CD14-positive monocyte (primary cell): ENCODE data around the gene NCOA7. TPM values are rescaled to one million over a fixed set of nuclear protein-coding genes. Genes with fewer than 3 reads are reported as not detected.
A peak's percentile ranks its signal among the peaks of the same experiment; 100 is the strongest.
"Not testable (repeated sequence)": the region's sequence is repeated elsewhere in the genome, so short reads cannot be mapped to it uniquely, and the experiment has no call there.

Experiments used
- DNase-seq, 3 donors: peaks; one replicate each; pipeline ENCODE4 v3.0.0-alpha.2; 2011 to 2022
- H2AFZ ChIP-seq: 2 replicates; pipeline ENCODE4 v1.6.0; 2012; ENCODE audit warnings: mild to moderate bottlenecking, low read depth, low read length, inconsistent platforms; ENCODE audit not compliant: insufficient read depth, poor library complexity, severe bottlenecking
- H3K27ac ChIP-seq, 2 donors: 1 replicate in 1 of 2; 2 replicates in 1 of 2; pipeline ENCODE4 v1.5.1; 2012 to 2013; ENCODE audit warnings: low read length in 2 of 2, control low read depth in 1 of 2, inconsistent platforms in 1 of 2, low read depth in 1 of 2, mild to moderate bottlenecking in 1 of 2
- H3K27me3 ChIP-seq, 2 donors: one replicate each; pipeline versions ENCODE4 v1.6.0 to v1.6.1; 2011 to 2013; ENCODE audit warnings: low read length in 2 of 2; ENCODE audit not compliant: control insufficient read depth in 2 of 2, insufficient read depth in 2 of 2
- H3K36me3 ChIP-seq, 2 donors: replicated peaks in 1 of 2; 1 replicate in 1 of 2; 2 replicates in 1 of 2; pipeline versions ENCODE4 v1.5.1 to v1.6.1; 2012 to 2013; ENCODE audit warnings: low read length in 2 of 2, control low read depth in 1 of 2, inconsistent platforms in 1 of 2, mild to moderate bottlenecking in 1 of 2; ENCODE audit not compliant: insufficient read depth in 2 of 2, control insufficient read depth in 1 of 2
- H3K4me1 ChIP-seq, 2 donors: 1 replicate in 1 of 2; 2 replicates in 1 of 2; pipeline versions ENCODE4 v1.5.1 to v1.6.1; 2012 to 2013; ENCODE audit warnings: low read length in 2 of 2, control low read depth in 1 of 2, inconsistent platforms in 1 of 2, mild to moderate bottlenecking in 1 of 2, moderate library complexity in 1 of 2; ENCODE audit not compliant: insufficient read depth in 2 of 2, control insufficient read depth in 1 of 2
- H3K4me2 ChIP-seq: replicated peaks from 2 replicates; pipeline ENCODE3; 2012; ENCODE audit warnings: low read length, moderate library complexity, mild to moderate bottlenecking; ENCODE audit not compliant: poor library complexity, severe bottlenecking; ENCODE audit errors: extremely low read depth
- H3K4me3 ChIP-seq, 3 experiments: fragments of 200-600 bp in 1 of 3; sonication (generic) in 1 of 3; replicated peaks in 1 of 3; 1 replicate in 2 of 3; 2 replicates in 1 of 3; pipeline ENCODE4 v1.5.1; 2011 to 2013; ENCODE audit warnings: low read length in 3 of 3, mild to moderate bottlenecking in 3 of 3, control low read depth in 2 of 3, low read depth in 2 of 3, inconsistent platforms in 1 of 3, moderate library complexity in 1 of 3
- H3K79me2 ChIP-seq: 2 replicates; pipeline ENCODE4 v1.6.0; 2012; ENCODE audit warnings: mild to moderate bottlenecking, control low read depth, inconsistent platforms, low read length, moderate library complexity; ENCODE audit not compliant: insufficient read depth
- H3K9ac ChIP-seq: 2 replicates; pipeline ENCODE4 v1.6.0; 2017; ENCODE audit warnings: low read length, mild to moderate bottlenecking; ENCODE audit not compliant: insufficient read depth, poor library complexity, severe bottlenecking
- H3K9me3 ChIP-seq, 2 donors: replicated peaks in 1 of 2; 1 replicate in 1 of 2; 2 replicates in 1 of 2; pipeline versions ENCODE4 v1.5.1 to v1.6.1; 2012 to 2013; ENCODE audit warnings: low read length in 2 of 2, control low read depth in 1 of 2; ENCODE audit not compliant: control insufficient read depth in 1 of 2, insufficient read depth in 1 of 2
- H4K20me1 ChIP-seq: 2 replicates; pipeline ENCODE4 v1.6.0; 2012; ENCODE audit warnings: mild to moderate bottlenecking, low read length, control low read depth, moderate library complexity; ENCODE audit not compliant: insufficient read depth
- H3K27ac Mint-ChIP-seq, 7 donors: one replicate each; pipeline ENCODE4 v1.8.0; 2020; ENCODE audit warnings: mild to moderate bottlenecking in 7 of 7, mixed read lengths in 7 of 7, moderate library complexity in 6 of 7, inconsistent platforms in 2 of 7
- H3K27me3 Mint-ChIP-seq, 3 donors: one replicate each; pipeline ENCODE4 v1.8.0; 2021 to 2022; ENCODE audit warnings: low read depth in 3 of 3, mild to moderate bottlenecking in 3 of 3, mixed read lengths in 3 of 3, moderate library complexity in 3 of 3, inconsistent platforms in 1 of 3
- H3K36me3 Mint-ChIP-seq, 2 donors: one replicate each; pipeline ENCODE4 v1.8.0; 2020; ENCODE audit warnings: mixed read lengths in 2 of 2, inconsistent platforms in 1 of 2, mild to moderate bottlenecking in 1 of 2
- H3K4me1 Mint-ChIP-seq: one replicate; pipeline ENCODE4 v1.8.0; 2020; ENCODE audit warnings: mild to moderate bottlenecking, mixed read lengths
- H3K4me3 Mint-ChIP-seq, 2 donors: one replicate each; pipeline ENCODE4 v1.8.0; 2020; ENCODE audit warnings: mild to moderate bottlenecking in 2 of 2, mixed read lengths in 2 of 2, moderate library complexity in 1 of 2
- H3K9me3 Mint-ChIP-seq, 7 donors: one replicate each; pipeline ENCODE4 v1.8.0; 2020 to 2022; ENCODE audit warnings: mixed read lengths in 7 of 7, mild to moderate bottlenecking in 6 of 7, moderate library complexity in 6 of 7, inconsistent platforms in 2 of 7
- WGBS: methylation state at CpG from one replicate; pipeline ENCODE4 v1.1.5; 2013; ENCODE audit warnings: missing lambda C conversion rate; ENCODE audit not compliant: insufficient coverage; 5-methylcytosine and 5-hydroxymethylcytosine counted together
- intact Hi-C, 2 donors: fragments of 100-400 bp; cut with micrococcal nuclease; formaldehyde crosslinking; loops; one replicate each; pipeline versions ENCODE4 v1.15.0 to v1.15.1; 2023
- polyA plus RNA-seq, 3 donors: library from polyadenylated mRNA; depleted of rRNA in 1 of 3; unstranded in 2 of 3; stranded (reverse) in 1 of 3; fragments of 300-500 nt in 2 of 3; fragments of >200 nt in 1 of 3; fragmentation: Illumina TruSeq in 2 of 3; gene quantifications; 1 replicate in 2 of 3; 2 replicates in 1 of 3; pipeline ENCODE4 v1.2.3, GENCODE V29; 2012 to 2021
- TF ChIP-seq, protein P1 (sequence below): fragments of 200-600 bp; IDR thresholded peaks from one replicate; pipeline ENCODE4 v1.8.0; 2022; ENCODE audit warnings: antibody characterized with exemption, mild to moderate bottlenecking

The NCOA7 gene
- polyA plus RNA-seq, 3 donors: 8.3 to 21.9 (median 11.2) TPM

DNA sequence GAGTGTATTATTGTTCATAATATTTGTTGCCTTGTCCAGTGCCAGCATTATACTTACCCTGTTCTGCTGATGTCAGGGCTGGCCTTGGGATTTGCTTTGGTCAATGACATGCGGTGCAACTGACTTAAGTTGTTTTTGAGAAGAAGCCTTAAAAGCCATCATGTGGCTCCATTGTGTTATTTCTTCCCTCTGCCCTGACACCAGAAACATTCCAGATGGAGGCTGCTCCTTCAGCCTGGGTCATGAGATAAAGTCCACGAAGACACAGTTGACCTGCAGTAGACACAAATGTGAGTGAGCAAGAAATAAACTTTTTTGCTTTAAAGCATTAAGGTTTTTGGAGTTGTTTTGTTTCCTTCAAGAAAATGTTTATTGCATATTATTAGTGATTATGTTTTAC lies 158.3 kb downstream of the NCOA7 start:
- Histone ChIP-seq H3K4me1 (peaks cover 8 to 18% of the 10 kb centered on the region in 2 donors), H3K9me3 (no peaks in the 10 kb centered on the region), H3K4me3 (no peak overlapping the region), H3K27ac (no peak overlapping the region), H3K36me3 (no peaks in the 10 kb centered on the region), H3K27me3 (no peaks in the 10 kb centered on the region), H3K9ac (no peak overlapping the region), H2AFZ (no peak overlapping the region), H4K20me1 (no peaks in the 10 kb centered on the region), H3K4me2 (no peak overlapping the region), H3K79me2 (no peaks in the 10 kb centered on the region)
- H3K4me1 Mint-ChIP-seq: peaks cover 28% of the 10 kb centered on the region
- no peak overlapping the region for H3K4me3 Mint-ChIP-seq
- intact Hi-C loops: no loop called here
- no peak for DNase-seq
- H3K27me3 Mint-ChIP-seq: peaks cover 0 to 2% (median 0%) of the 10 kb centered on the region in 3 donors
- H3K9me3 Mint-ChIP-seq: peaks cover 0 to 3% (median 0%) of the 10 kb centered on the region in 7 donors
- WGBS: no CpG with 5 or more reads among the region's 2 CpGs
- H3K36me3 Mint-ChIP-seq: no peaks in the 10 kb centered on the region
- no peak overlapping the region for H3K27ac Mint-ChIP-seq
- TF ChIP-seq, protein P1, sequence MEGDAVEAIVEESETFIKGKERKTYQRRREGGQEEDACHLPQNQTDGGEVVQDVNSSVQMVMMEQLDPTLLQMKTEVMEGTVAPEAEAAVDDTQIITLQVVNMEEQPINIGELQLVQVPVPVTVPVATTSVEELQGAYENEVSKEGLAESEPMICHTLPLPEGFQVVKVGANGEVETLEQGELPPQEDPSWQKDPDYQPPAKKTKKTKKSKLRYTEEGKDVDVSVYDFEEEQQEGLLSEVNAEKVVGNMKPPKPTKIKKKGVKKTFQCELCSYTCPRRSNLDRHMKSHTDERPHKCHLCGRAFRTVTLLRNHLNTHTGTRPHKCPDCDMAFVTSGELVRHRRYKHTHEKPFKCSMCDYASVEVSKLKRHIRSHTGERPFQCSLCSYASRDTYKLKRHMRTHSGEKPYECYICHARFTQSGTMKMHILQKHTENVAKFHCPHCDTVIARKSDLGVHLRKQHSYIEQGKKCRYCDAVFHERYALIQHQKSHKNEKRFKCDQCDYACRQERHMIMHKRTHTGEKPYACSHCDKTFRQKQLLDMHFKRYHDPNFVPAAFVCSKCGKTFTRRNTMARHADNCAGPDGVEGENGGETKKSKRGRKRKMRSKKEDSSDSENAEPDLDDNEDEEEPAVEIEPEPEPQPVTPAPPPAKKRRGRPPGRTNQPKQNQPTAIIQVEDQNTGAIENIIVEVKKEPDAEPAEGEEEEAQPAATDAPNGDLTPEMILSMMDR: no peak

DNA sequence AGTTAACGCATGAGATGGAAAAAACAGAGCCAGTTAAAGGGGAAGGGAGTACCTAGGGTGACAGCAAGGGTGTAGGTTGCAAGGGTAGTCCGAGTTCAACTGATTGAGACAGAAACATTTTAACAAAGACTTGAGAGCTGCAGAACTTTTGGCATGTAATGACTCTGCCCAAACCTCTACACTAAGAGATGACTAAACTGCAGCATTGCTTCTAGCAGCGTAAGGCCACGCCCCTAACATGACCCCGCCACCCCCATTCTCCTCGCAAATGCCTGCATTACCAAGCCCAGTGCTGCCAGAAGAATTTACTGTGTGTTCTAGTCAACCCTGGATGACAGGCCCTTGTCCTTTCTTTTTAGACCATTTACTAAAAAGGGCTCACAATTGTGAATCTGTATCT lies 159.5 kb downstream of the NCOA7 start:
- Histone ChIP-seq H3K27me3 (no peaks in the 10 kb centered on the region), H3K9ac (no peak overlapping the region), H3K27ac (no peak overlapping the region), H3K9me3 (no peaks in the 10 kb centered on the region), H4K20me1 (no peaks in the 10 kb centered on the region), H3K4me2 (no peak overlapping the region), H2AFZ (no peak overlapping the region), H3K36me3 (no peaks in the 10 kb centered on the region), H3K4me3 (no peak overlapping the region), H3K79me2 (no peaks in the 10 kb centered on the region), H3K4me1 (peaks cover 0 to 7% of the 10 kb centered on the region in 2 donors)
- intact Hi-C loops: loop anchor here in 1 of 2 donors (10.0 kb wide), 2 partner anchors 45 to 165 kb away; no protein-coding TSS in a partner anchor
- H3K36me3 Mint-ChIP-seq: no peaks in the 10 kb centered on the region
- peaks cover 0 to 2% (median 0%) of the 10 kb centered on the region in 3 donors for H3K27me3 Mint-ChIP-seq
- peak overlapping the region in 1 of 7 donors; percentile 26 for H3K27ac Mint-ChIP-seq
- WGBS: 90% methylated on average over 5 of the region's 6 CpGs
- peaks cover 17% of the 10 kb centered on the region for H3K4me1 Mint-ChIP-seq
- TF ChIP-seq, protein P1: no peak
- H3K4me3 Mint-ChIP-seq: no peak overlapping the region
- peaks cover 0 to 3% (median 0%) of the 10 kb centered on the region in 7 donors for H3K9me3 Mint-ChIP-seq
- no peak for DNase-seq

DNA sequence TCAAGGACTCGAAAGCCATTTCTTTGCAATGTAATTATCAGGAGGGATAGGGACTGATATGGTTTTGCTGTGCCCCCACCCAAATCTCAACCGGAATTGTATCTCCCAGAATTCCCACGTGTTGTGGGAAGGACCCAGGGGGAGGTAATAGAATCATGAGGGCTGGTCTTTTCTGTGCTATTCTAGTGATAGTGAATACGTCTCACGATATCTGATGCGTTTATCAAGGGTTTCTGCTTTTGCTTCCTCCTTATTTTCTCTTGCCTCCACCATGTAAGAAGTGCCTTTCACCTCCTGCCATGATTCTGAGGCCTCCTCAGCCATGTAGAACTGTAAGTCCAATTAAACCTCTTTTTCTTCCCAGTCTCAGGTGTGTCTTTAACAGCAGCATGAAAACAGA lies 160.0 kb downstream of the NCOA7 start:
- H3K27me3 Mint-ChIP-seq, H3K27me3 ChIP-seq, H3K4me3 ChIP-seq, H3K36me3 ChIP-seq, H3K27ac ChIP-seq, H3K4me2 ChIP-seq, H3K4me1 ChIP-seq, DNase-seq, H3K36me3 Mint-ChIP-seq, H3K9me3 Mint-ChIP-seq, H3K9me3 ChIP-seq, H2AFZ ChIP-seq, H3K79me2 ChIP-seq, H3K4me3 Mint-ChIP-seq, H4K20me1 ChIP-seq, H3K9ac ChIP-seq: not testable (repeated sequence)
- intact Hi-C loops: loop anchor here in 1 of 2 donors (10.0 kb wide), 2 partner anchors 46 to 166 kb away; no protein-coding TSS in a partner anchor
- Mint-ChIP-seq H3K4me1 (peaks cover 16% of the 10 kb centered on the region), H3K27ac (peak overlapping the region in 1 of 7 donors; percentile 42)
- WGBS: no CpG with 5 or more reads among the region's 6 CpGs
